ENCODE results near the gene PHC2.

Gene PHC2

GRCh38 chr1:33322109-33322508 is 108.8 kb downstream of the PHC2 start:
- CTCF ChIA-PET: interaction anchor here (2.5 kb wide), 1 partner anchor 26 kb away, joined by 9 read pairs; no protein-coding TSS in a partner anchor
- POLR2A ChIA-PET: no interaction called here
- TF ChIP-seq CTCF (IDR thresholded peaks at IDR 0.05; ENCODE audit: control extremely low read depth, extremely low read depth, low read depth, missing control alignments): no peak
- DNase-seq (ENCODE audit: extremely low spot score): no peak

GRCh38 chr1:33321178-33321577 is 109.7 kb downstream of the PHC2 start:
- POLR2A ChIA-PET: no interaction called here
- CTCF ChIA-PET: interaction anchor here (1.5 to 2.5 kb wide), 2 partner anchors 10 to 26 kb away, joined by 3 to 9 read pairs; no protein-coding TSS in a partner anchor
- DNase-seq (ENCODE audit: extremely low spot score): no peak
- no peak for TF ChIP-seq CTCF (IDR thresholded peaks at IDR 0.05; ENCODE audit: control extremely low read depth, extremely low read depth, low read depth, missing control alignments)

- TF ChIP-seq CTCF (IDR thresholded peaks at IDR 0.05; ENCODE audit: control extremely low read depth, extremely low read depth, low read depth, missing control alignments): no peak
- no peak for DNase-seq (ENCODE audit: extremely low spot score)
- POLR2A ChIA-PET: no interaction called here
- CTCF ChIA-PET: interaction anchor here (1.5 to 2.5 kb wide), 2 partner anchors 10 to 25 kb away, joined by 3 to 9 read pairs; no protein-coding TSS in a partner anchor
Observed at GRCh38 chr1:33320619-33321165, 110.2 kb downstream of the PHC2 start, which contains the start of gene A3GALT2. Gene A3GALT2 (minus strand): TSS chr1:33321098. CDS start chr1:33321098, 0 bp downstream.

GRCh38 chr1:33319949-33320618 is 110.8 kb downstream of the PHC2 start:
- no peak for DNase-seq (ENCODE audit: extremely low spot score)
- CTCF ChIA-PET: interaction anchor here (1.5 to 2.5 kb wide), 2 partner anchors 11 to 24 kb away, joined by 3 to 9 read pairs; no protein-coding TSS in a partner anchor
- no peak for TF ChIP-seq CTCF (IDR thresholded peaks at IDR 0.05; ENCODE audit: control extremely low read depth, extremely low read depth, low read depth, missing control alignments)
- POLR2A ChIA-PET: no interaction called here

- TF ChIP-seq CTCF (IDR thresholded peaks at IDR 0.05; ENCODE audit: control extremely low read depth, extremely low read depth, low read depth, missing control alignments): no peak
- POLR2A ChIA-PET: no interaction called here
- CTCF ChIA-PET: interaction anchor here (1.5 kb wide), 1 partner anchor 12 kb away, joined by 3 read pairs; no protein-coding TSS in a partner anchor
- DNase-seq (ENCODE audit: extremely low spot score): no peak
Observed at GRCh38 chr1:33319186-33319948, 111.5 kb downstream of the PHC2 start.

GRCh38 chr1:33317946-33318345 is 112.9 kb downstream of the PHC2 start:
- no peak for DNase-seq (ENCODE audit: extremely low spot score)
- ChIA-PET POLR2A (no interaction called here), CTCF (no interaction called here)
- TF ChIP-seq CTCF (IDR thresholded peaks at IDR 0.05; ENCODE audit: control extremely low read depth, extremely low read depth, low read depth, missing control alignments): no peak
